Neural crest cell (in vitro differentiated cells): Measurements from ENCODE around the gene RND2. TPM values are rescaled to one million over a fixed set of nuclear protein-coding genes. Genes with fewer than 3 reads are reported as not detected.

ENCODE experiments used
- DNase-seq: peaks from one replicate; pipeline ENCODE4 v3.0.0; 2021; ENCODE audit warnings: low read depth, mixed read lengths, low spot score
- H3K27ac Mint-ChIP-seq: one replicate; pipeline ENCODE4 v1.8.0; 2021; ENCODE audit warnings: mild to moderate bottlenecking, mixed read lengths; ENCODE audit not compliant: unreplicated experiment
- H3K27me3 Mint-ChIP-seq: 2 replicates; pipeline ENCODE4 v1.8.0; 2021; ENCODE audit warnings: low read depth, mild to moderate bottlenecking, mixed read lengths
- H3K36me3 Mint-ChIP-seq: 2 replicates; pipeline ENCODE4 v1.8.0; 2021; ENCODE audit warnings: low read depth, mild to moderate bottlenecking, mixed read lengths
- H3K4me1 Mint-ChIP-seq: 2 replicates; pipeline ENCODE4 v1.8.0; 2021; ENCODE audit warnings: mixed read lengths
- H3K4me3 Mint-ChIP-seq: one replicate; pipeline ENCODE4 v1.8.0; 2021; ENCODE audit warnings: mild to moderate bottlenecking, mixed read lengths
- H3K9me3 Mint-ChIP-seq: 2 replicates; pipeline ENCODE4 v1.8.0; 2021; ENCODE audit warnings: mixed read lengths
- CTCF ChIP-seq: fragments of 200-600 bp; sonication (generic); conservative IDR thresholded peaks from 2 replicates; pipeline ENCODE4 v1.5.0; 2021; ENCODE audit warnings: antibody characterized with exemption, mild to moderate bottlenecking
- total RNA-seq: library from RNA; stranded (reverse); gene quantifications from 2 replicates; pipeline ENCODE4 v1.2.1, GENCODE V29; 2021

Gene RND2
- total RNA-seq, 1 donor from 2014 or later, result 17.8 TPM

- Mint-ChIP-seq H3K9me3 (no peaks in the 10 kb centered on the region), H3K4me3 (no peak overlapping the region), H3K27me3 (no peaks in the 10 kb centered on the region), H3K36me3 (peaks cover under 1% of the 10 kb centered on the region), H3K27ac (no peak overlapping the region), H3K4me1 (no peaks in the 10 kb centered on the region)
- no peak for DNase-seq
- TF ChIP-seq CTCF, result no peak
Measured at GRCh38 chr17:43079641-43080302, 54.7 kb downstream of the RND2 start.

Other genes starting within 250 kb of the RND2 start
- gene WNK4, start 244.6 kb upstream of the RND2 start, total RNA-seq, result 0.58 and 0.73 TPM in 2 replicates
- 85.3 and 92.7 TPM in 2 replicates for gene COA3, start 226.5 kb upstream of the RND2 start, total RNA-seq
- gene CNTD1, start 226.4 kb upstream of the RND2 start, total RNA-seq, result not detected in 2 replicates
- gene BECN1, start 200.9 kb upstream of the RND2 start, total RNA-seq, result 48.7 and 49.5 TPM in 2 replicates
- 172 and 175 TPM in 2 replicates for gene PSME3, start 191.8 kb upstream of the RND2 start, total RNA-seq
- 3.0 and 3.2 TPM in 2 replicates for gene AOC2, start 180.7 kb upstream of the RND2 start, total RNA-seq
- gene AOC3, start 174.0 kb upstream of the RND2 start, total RNA-seq, result 0.91 and 1.1 TPM in 2 replicates
- not detected in 2 replicates for gene G6PC1, start 124.4 kb upstream of the RND2 start, total RNA-seq
- 61.6 and 65.6 TPM in 2 replicates for gene AARSD1, start 60.8 kb upstream of the RND2 start, total RNA-seq
- gene PTGES3L, start 45.2 kb upstream of the RND2 start, total RNA-seq, result 3.4 and 3.5 TPM in 2 replicates
- 15.9 and 16.5 TPM in 2 replicates for gene RUNDC1, start 44.7 kb upstream of the RND2 start, total RNA-seq
- 1,045 and 1,183 TPM in 2 replicates for gene RPL27, start 26.8 kb upstream of the RND2 start, total RNA-seq
- 0.91 and 1.3 TPM in 2 replicates for gene IFI35, start 18.4 kb upstream of the RND2 start, total RNA-seq
- 112 and 115 TPM in 2 replicates for gene VAT1, start 2.8 kb upstream of the RND2 start, total RNA-seq
- 62.4 and 64.7 TPM in 2 replicates for gene BRCA1, start 100.1 kb downstream of the RND2 start, total RNA-seq
- gene NBR1, start 146.0 kb downstream of the RND2 start, total RNA-seq, result 33.2 and 33.7 TPM in 2 replicates
- 4.6 and 5.8 TPM in 2 replicates for gene TMEM106A, start 186.6 kb downstream of the RND2 start, total RNA-seq
- gene CCDC200, start 203.4 kb downstream of the RND2 start, total RNA-seq, result not detected in 2 replicates
- 6,904 and 8,313 TPM in 2 replicates for gene RNU2-1, start 208.7 kb downstream of the RND2 start, total RNA-seq